Activated CD4-positive, alpha-beta T cell treated with anti-CD3 and anti-CD28 coated beads, Interleukin-2, amount 10 ng/mL, durations not matched to agents 7 days and 5 days (primary cell): Measurements from ENCODE around the gene OSBPL1A. TPM values are rescaled to one million over a fixed set of nuclear protein-coding genes. Genes with fewer than 3 reads are reported as not detected.

Experiments
- CTCF ChIA-PET: fragments of 350-600 bp; sonication (Branson Sonifier 250); formaldehyde crosslinking; loops from one replicate; lab custom pipeline; 2021; ENCODE audit warnings: antibody characterized with exemption; lab: Charles Lee
- POLR2A ChIA-PET: fragments of 350-600 bp; sonication (Branson Sonifier 250); formaldehyde crosslinking; loops from one replicate; lab custom pipeline; 2021; ENCODE audit warnings: antibody characterized with exemption; lab: Charles Lee
- DNase-seq: peaks from one replicate; pipeline ENCODE4 v3.0.0-alpha.2; 2020
- H3K27ac Mint-ChIP-seq: one replicate; pipeline ENCODE4 v1.8.0; 2021; ENCODE audit warnings: mild to moderate bottlenecking, moderate library complexity, mixed read lengths
- H3K27me3 Mint-ChIP-seq: one replicate; pipeline ENCODE4 v1.8.0; 2021; ENCODE audit warnings: mixed read lengths
- H3K36me3 Mint-ChIP-seq: one replicate; pipeline ENCODE4 v1.8.0; 2021; ENCODE audit warnings: low read depth, mixed read lengths
- H3K4me1 Mint-ChIP-seq: one replicate; pipeline ENCODE4 v1.8.0; 2021; ENCODE audit warnings: mixed read lengths
- H3K4me3 Mint-ChIP-seq: one replicate; pipeline ENCODE4 v1.8.0; 2021; ENCODE audit warnings: mild to moderate bottlenecking, moderate library complexity, mixed read lengths
- H3K9me3 Mint-ChIP-seq: one replicate; pipeline ENCODE4 v1.8.0; 2021; ENCODE audit warnings: mixed read lengths
- total RNA-seq, 2 experiments: library from RNA; stranded (reverse); gene quantifications; one replicate each; pipeline ENCODE4 v1.2.3, GENCODE V29; 2021

OSBPL1A gene
- 1 to 10 TPM in 1 of 2 experiments, under 1 TPM in 1; 1.00 to 1.4 TPM for total RNA-seq

DNA sequence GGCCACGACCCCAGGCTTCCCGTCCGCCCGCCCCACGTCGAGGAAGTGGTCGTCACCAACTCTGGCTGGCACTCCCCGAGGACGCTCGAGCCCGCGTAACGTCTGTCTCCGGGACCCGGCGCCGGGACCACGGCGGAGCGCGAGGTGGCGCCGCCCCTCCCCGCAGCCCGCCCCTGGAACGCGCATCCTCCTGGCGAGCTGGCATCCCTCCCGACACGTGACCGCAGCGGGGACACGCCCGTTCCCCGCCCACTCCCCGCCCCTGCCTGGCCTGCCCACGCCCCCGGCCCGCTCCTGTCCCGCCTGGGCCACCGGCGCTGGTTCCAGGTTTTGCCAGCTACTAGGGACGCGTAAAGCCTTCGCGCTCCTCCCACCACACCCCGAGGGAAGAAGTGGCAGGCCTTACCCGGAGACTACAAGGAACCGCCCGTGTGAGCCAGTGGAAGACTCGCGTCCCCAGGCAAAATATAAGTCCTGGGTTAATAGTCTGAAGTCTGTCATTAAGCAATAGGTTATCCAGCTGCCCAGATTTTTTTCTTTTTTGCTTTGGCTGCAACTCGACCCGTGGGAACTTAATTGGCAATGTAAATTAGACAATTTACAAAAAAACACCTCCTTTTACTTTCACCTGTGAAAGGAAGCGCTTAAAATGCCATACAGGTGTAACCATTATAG lies at the start of gene OSBPL1A:
Gene OSBPL1A (minus strand): TSS at position 131 of the 675 bp plus-strand sequence. CDS start 20,291 bp downstream, outside the sequence.
- H3K9me3 Mint-ChIP-seq: no peaks in the 10 kb centered on the region
- peaks cover 23% of the 10 kb centered on the region for H3K27me3 Mint-ChIP-seq
- H3K4me1 Mint-ChIP-seq: peaks cover 15% of the 10 kb centered on the region
- peak within 1 kb of the TSS; percentile 85 for H3K4me3 Mint-ChIP-seq
- peak within 1 kb of the TSS; percentile 60 for H3K27ac Mint-ChIP-seq
- POLR2A ChIA-PET: no interaction called here
- H3K36me3 Mint-ChIP-seq: no peaks in the 10 kb centered on the region
- peak; percentile 85 for DNase-seq
- CTCF ChIA-PET: interaction anchor here (0.5 to 1.6 kb wide), 6 partner anchors 9 to 1362 kb away, joined by 3 read pairs; no protein-coding TSS in a partner anchor

DNA sequence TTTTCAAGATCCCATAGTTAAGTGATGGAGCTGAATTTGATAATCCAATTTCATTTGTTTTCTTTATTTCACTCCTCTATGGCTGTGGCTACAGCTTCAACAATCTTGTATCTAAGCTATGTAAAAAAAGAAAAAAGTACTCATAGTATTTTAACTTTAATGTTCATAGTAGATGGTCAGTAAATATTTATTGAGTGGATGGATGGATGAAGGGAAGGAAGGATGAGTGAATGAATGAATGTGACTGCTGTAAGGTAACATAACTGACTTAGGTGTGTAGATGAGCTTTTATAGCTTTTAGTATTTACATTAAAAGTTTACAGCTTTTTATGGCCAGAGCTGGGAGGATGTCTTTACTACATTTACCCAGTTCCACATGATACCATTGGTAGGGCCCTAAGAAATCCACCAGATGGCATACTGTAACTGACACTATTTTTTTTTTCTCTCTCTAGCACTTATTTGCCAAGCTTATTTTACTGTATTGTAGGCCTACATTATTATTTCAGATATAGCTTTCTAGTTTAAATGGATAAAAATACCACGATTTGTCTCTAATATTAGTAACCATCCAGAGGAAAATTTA lies 49.4 kb upstream of the OSBPL1A start:
- ChIA-PET POLR2A (interaction anchor here (0.6 kb wide), 1 partner anchor 32 kb away, joined by 6 read pairs; no protein-coding TSS in a partner anchor), CTCF (interaction anchor here (0.9 kb wide), 1 partner anchor 17 kb away, joined by 3 read pairs; no protein-coding TSS in a partner anchor)
- peaks cover 6% of the 10 kb centered on the region for H3K4me1 Mint-ChIP-seq
- H3K9me3 Mint-ChIP-seq: no peaks in the 10 kb centered on the region
- no peak overlapping the region for H3K27ac Mint-ChIP-seq
- no peak for DNase-seq
- H3K27me3 Mint-ChIP-seq: no peaks in the 10 kb centered on the region
- peaks cover 16% of the 10 kb centered on the region for H3K36me3 Mint-ChIP-seq
- no peak overlapping the region for H3K4me3 Mint-ChIP-seq

DNA sequence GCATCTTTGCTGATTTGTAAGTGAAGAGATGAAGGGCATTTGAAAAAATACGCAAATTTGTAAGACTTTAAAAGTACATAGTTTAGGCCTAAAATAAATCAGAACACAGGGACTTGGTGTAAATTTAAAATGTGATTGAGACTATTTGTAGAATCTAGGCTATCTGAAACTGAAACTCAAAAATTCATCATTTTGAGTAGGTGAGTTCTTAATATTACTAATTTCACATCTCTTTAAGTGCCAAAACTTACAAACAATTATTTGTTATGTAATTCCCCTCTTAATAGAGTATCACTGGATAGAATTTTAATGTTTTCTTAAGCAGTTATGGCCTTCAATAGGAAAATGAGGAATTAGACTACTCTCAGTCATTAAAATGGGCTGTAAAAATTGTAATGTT lies 48.8 kb upstream of the OSBPL1A start:
- H3K27me3 Mint-ChIP-seq: no peaks in the 10 kb centered on the region
- H3K4me3 Mint-ChIP-seq: no peak overlapping the region
- DNase-seq: no peak
- peaks cover 6% of the 10 kb centered on the region for H3K4me1 Mint-ChIP-seq
- H3K9me3 Mint-ChIP-seq: no peaks in the 10 kb centered on the region
- CTCF ChIA-PET: interaction anchor here (0.9 kb wide), 1 partner anchor 18 kb away, joined by 3 read pairs; no protein-coding TSS in a partner anchor
- H3K36me3 Mint-ChIP-seq: peaks cover 20% of the 10 kb centered on the region
- H3K27ac Mint-ChIP-seq: no peak overlapping the region
- POLR2A ChIA-PET: no interaction called here

DNA sequence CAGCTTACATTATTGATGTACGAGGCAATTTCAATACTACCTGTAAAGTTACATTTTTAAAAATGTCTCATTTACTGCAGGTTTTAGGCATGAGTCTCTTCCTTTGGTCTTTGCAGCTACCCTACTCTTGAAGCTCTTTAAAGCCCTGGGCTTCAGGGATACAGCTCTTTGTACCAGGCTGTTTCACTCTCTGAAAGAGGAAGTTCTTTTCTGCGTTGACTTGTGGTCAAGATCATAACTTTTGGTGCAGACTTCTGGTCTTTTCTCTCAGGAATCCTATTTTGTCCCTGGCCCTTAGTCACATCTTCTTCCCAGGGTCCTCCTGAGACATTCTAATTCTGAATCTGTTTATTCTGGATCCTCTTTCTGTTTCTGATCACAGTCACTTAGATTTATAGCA lies 46.2 kb upstream of the OSBPL1A start:
- Mint-ChIP-seq H3K9me3 (no peaks in the 10 kb centered on the region), H3K27ac (no peak overlapping the region), H3K4me1 (peaks cover 6% of the 10 kb centered on the region), H3K36me3 (peaks cover 13% of the 10 kb centered on the region), H3K27me3 (no peaks in the 10 kb centered on the region), H3K4me3 (no peak overlapping the region)
- DNase-seq: no peak
- ChIA-PET CTCF (interaction anchor here (0.9 kb wide), 1 partner anchor 19 kb away, joined by 3 read pairs; no protein-coding TSS in a partner anchor), POLR2A (no interaction called here)

DNA sequence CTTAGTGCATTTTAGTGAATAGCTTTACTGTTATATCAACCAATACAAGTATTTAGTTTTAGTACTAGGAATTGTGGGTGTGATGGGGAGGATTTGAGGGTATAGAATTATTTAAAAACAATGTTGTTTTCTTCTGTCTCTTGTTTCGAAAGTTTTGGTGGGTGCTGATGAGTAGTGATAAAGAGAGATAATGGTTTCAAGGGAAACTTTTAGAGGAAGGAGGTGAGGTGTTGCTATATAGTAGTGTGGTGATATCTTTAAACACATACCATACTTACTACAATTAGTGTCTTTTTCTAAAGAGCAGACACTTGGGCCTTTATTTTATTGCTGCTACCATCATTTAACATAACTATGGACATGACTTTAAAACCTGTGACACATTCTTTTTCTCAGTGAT lies 39.3 kb upstream of the OSBPL1A start:
- Mint-ChIP-seq H3K4me3 (no peak overlapping the region), H3K36me3 (peaks cover 10% of the 10 kb centered on the region), H3K27me3 (no peaks in the 10 kb centered on the region), H3K9me3 (no peaks in the 10 kb centered on the region), H3K4me1 (peaks cover 4% of the 10 kb centered on the region), H3K27ac (no peak overlapping the region)
- CTCF ChIA-PET: no interaction called here
- DNase-seq: no peak
- POLR2A ChIA-PET: no interaction called here

DNA sequence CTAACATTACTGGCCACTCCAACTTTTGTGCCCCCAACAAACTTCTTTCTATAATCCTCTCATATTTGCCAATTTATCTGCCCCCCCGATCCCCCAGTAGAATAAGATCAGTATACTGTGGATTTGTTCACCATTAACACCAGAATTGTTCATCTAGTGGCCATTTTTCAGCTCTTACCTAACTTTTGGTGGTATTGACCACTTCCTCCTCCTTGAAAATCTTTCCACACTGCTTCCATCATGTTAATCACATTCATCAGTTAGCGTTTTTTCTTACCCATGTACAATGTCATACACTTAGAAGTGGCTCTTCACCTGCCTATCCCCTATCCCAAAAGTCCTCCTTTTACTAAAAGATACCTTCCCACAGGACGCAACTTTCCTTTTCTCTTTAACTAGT lies 35.0 kb upstream of the OSBPL1A start:
- Mint-ChIP-seq H3K36me3 (peaks cover 11% of the 10 kb centered on the region), H3K4me1 (peaks cover 12% of the 10 kb centered on the region), H3K4me3 (no peak overlapping the region), H3K27me3 (no peaks in the 10 kb centered on the region), H3K9me3 (peaks cover 4% of the 10 kb centered on the region), H3K27ac (no peak overlapping the region)
- CTCF ChIA-PET: interaction anchor here (1.7 kb wide), 1 partner anchor 60 kb away, joined by 4 read pairs; no protein-coding TSS in a partner anchor
- POLR2A ChIA-PET: no interaction called here
- DNase-seq: no peak

DNA sequence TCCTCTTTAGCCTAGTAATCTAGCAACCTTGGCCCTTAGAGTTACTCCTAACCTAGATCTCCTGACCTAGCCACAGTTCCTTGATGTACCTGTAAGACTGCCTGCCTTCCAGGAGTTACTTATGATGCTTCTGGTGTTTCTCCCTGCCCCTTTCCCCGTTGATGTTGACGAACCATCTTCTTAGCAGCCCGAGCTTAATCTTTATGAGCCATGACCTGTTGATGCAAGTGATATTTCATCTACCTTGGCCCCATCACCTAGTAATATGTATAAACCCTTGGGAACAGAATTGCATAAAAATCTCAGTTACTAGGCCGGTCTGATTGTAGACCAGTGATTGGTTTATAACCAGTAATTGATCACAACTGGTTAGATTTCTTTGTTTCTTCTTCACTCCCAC lies 31.6 kb upstream of the OSBPL1A start:
- H3K9me3 Mint-ChIP-seq: peaks cover 18% of the 10 kb centered on the region
- no peak overlapping the region for H3K27ac Mint-ChIP-seq
- ChIA-PET CTCF (no interaction called here), POLR2A (no interaction called here)
- no peak for DNase-seq
- peaks cover 21% of the 10 kb centered on the region for H3K4me1 Mint-ChIP-seq
- H3K36me3 Mint-ChIP-seq: peaks cover 28% of the 10 kb centered on the region
- H3K27me3 Mint-ChIP-seq: peaks cover 6% of the 10 kb centered on the region
- no peak overlapping the region for H3K4me3 Mint-ChIP-seq

DNA sequence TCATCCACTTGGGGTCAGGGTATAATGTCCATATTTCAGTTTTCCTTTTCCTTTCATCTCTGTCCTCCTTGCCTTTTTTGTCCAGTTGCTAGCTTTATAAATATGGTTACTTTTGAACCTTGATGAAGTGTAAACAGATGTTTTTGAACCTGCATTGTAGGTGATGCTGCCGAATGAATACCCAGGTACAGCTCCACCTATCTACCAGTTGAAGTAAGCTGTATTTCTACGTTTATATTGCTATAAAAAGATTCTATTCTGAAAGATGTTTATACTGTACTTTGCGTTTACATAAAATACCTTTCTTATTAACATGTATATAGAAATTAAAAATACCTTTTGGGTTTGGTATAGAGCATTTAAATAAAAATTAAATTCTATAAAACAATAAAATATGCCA lies 31.1 kb upstream of the OSBPL1A start:
- DNase-seq: no peak
- H3K36me3 Mint-ChIP-seq: peaks cover 28% of the 10 kb centered on the region
- POLR2A ChIA-PET: no interaction called here
- peaks cover 21% of the 10 kb centered on the region for H3K4me1 Mint-ChIP-seq
- H3K27me3 Mint-ChIP-seq: peaks cover 9% of the 10 kb centered on the region
- CTCF ChIA-PET: no interaction called here
- peak overlapping the region; percentile 25 for H3K4me3 Mint-ChIP-seq
- peaks cover 18% of the 10 kb centered on the region for H3K9me3 Mint-ChIP-seq
- no peak overlapping the region for H3K27ac Mint-ChIP-seq

DNA sequence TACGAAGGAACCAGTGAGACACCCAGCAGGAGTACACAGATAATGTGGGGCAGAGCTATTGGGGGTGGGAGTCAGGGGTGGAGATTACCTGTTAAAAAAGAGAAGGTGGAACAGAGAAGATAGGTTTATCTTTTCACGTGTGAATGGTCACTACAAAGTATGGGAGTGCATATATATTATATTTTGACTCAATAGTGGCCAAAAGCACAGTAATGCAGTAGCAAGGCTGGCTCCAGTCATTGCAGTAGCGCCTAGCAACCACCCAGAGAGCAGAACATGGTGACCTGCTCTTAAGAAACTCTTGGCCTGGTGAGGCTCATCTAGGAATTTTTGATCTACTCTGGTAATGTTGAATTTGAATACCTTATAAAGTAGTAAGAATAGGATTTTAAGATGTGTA lies 29.9 kb upstream of the OSBPL1A start:
- H3K27me3 Mint-ChIP-seq: peaks cover 16% of the 10 kb centered on the region
- peak overlapping the region; percentile 83 for H3K4me3 Mint-ChIP-seq
- H3K36me3 Mint-ChIP-seq: peaks cover 24% of the 10 kb centered on the region
- CTCF ChIA-PET: no interaction called here
- POLR2A ChIA-PET: no interaction called here
- H3K27ac Mint-ChIP-seq: peak overlapping the region; percentile 90
- H3K9me3 Mint-ChIP-seq: peaks cover 18% of the 10 kb centered on the region
- no peak for DNase-seq
- H3K4me1 Mint-ChIP-seq: peaks cover 21% of the 10 kb centered on the region

DNA sequence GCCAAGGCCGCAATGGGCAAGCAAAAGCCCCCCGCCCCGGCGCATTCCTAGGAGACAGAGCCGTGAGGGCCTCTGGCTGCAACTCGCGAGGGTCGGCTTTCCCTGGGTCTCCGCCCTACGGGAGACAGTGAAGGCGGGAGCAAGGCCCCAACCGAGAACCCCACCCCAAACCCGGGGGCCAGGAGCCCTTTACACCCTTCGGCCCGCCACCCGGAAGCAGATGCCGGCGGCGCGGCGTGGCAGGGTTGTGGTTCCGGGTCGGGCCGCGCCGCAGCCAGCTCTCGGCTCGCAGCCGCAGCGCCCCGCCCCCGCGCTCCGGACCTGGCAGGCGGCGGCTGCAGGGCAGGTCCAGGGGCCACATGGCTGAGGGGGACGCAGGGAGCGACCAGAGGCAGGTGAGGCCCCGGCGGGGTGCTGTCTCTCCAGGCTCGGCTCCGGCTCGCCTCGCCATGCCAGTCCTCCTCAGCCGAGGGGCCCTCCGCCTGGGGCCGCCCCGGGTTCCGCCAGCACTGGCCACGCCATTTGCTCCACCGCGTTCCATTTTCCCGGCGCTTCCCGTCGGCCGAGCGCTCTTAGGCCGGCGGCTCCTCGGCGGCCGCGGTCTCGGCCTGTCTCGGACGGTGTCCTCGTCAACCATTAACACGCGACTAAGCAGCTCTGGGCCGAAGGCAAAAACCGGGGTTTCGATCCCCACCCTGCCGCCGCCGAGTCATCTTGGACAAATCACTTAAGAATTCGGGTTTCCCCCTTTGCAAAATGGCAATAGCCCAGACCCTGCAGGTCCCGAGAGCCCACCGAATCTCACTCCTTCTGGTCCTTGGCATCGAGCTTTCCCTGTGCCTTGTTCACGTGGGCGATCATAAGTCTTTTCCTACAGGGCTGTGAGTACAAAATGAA lies 29.0 kb upstream of the OSBPL1A start, which contains the start of gene IMPACT:
Gene IMPACT (plus strand): TSS at position 273 of the 897 bp plus-strand sequence. CDS start 87 bp downstream, at position 360.
- Mint-ChIP-seq H3K27me3 (peaks cover 21% of the 10 kb centered on the region), H3K36me3 (peaks cover 24% of the 10 kb centered on the region), H3K27ac (peak within 1 kb of the TSS; percentile 90), H3K9me3 (peaks cover 18% of the 10 kb centered on the region), H3K4me1 (peaks cover 21% of the 10 kb centered on the region), H3K4me3 (peak within 1 kb of the TSS; percentile 83)
- ChIA-PET CTCF (no interaction called here), POLR2A (no interaction called here)
- peak; percentile 72 for DNase-seq

DNA sequence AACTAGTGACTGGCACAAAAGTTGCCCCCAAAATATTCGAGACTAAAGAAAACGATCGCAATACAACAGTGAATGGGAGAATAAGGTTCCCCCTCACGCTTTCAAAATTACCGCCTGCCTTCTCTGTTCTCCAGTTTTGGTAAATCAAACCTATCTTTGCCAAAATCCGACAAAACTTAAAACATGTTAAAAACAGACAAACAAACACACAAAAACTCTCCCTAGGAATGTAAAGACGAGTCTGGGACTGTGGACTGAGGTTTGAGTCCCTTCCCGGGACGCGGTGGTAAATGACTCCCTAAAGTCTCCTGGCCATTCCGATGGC lies 28.4 kb upstream of the OSBPL1A start:
- peak overlapping the region; percentile 73 for H3K4me3 Mint-ChIP-seq
- peaks cover 18% of the 10 kb centered on the region for H3K9me3 Mint-ChIP-seq
- no peak for DNase-seq
- H3K27me3 Mint-ChIP-seq: peaks cover 21% of the 10 kb centered on the region
- peaks cover 21% of the 10 kb centered on the region for H3K4me1 Mint-ChIP-seq
- POLR2A ChIA-PET: no interaction called here
- CTCF ChIA-PET: no interaction called here
- H3K36me3 Mint-ChIP-seq: peaks cover 24% of the 10 kb centered on the region
- peak overlapping the region; percentile 86 for H3K27ac Mint-ChIP-seq

DNA sequence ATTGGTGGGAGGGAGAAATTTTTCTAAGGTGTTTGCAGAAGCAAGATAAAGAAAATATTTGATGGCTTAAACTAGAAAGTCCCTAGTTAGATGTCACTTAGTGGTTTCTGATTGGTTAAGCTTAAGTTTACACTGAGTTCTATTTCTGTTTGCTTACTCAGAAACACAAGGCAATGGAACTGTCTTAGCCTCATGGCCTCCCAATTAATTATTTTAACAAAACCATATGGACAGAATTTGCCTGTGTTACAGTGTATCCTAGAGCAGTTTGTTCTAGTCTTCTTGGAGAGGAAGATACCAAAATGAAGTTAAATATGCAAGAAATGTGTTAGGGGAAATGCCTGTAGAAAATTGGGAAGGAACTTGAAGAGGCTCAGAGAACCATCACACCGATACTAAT lies 24.2 kb upstream of the OSBPL1A start:
- Mint-ChIP-seq H3K9me3 (peaks cover 13% of the 10 kb centered on the region), H3K27me3 (peaks cover 35% of the 10 kb centered on the region), H3K27ac (no peak overlapping the region), H3K4me3 (no peak overlapping the region), H3K36me3 (peaks cover 11% of the 10 kb centered on the region), H3K4me1 (peaks cover 8% of the 10 kb centered on the region)
- ChIA-PET CTCF (interaction anchor here (0.7 to 1.1 kb wide), 2 partner anchors 42 to 43 kb away, joined by 3 read pairs; no protein-coding TSS in a partner anchor), POLR2A (no interaction called here)
- no peak for DNase-seq
